Glutamatergic neuron (in vitro differentiated cells): ENCODE measurements around the gene GNE. TPM values are rescaled to one million over a fixed set of nuclear protein-coding genes. Genes with fewer than 3 reads are reported as not detected.
"Not testable (repeated sequence)": the region's sequence is repeated elsewhere in the genome, so short reads cannot be mapped to it uniquely, and the experiment has no call there.

Source experiments
- DNase-seq: peaks from one replicate; pipeline ENCODE4 v3.0.0; 2022
- H3K27ac Mint-ChIP-seq: one replicate; pipeline ENCODE4 v1.8.0; 2020; ENCODE audit warnings: mild to moderate bottlenecking, mixed read lengths, inconsistent platforms; ENCODE audit not compliant: unreplicated experiment
- H3K27me3 Mint-ChIP-seq: one replicate; pipeline ENCODE4 v1.8.0; 2020; ENCODE audit warnings: mild to moderate bottlenecking, moderate library complexity, mixed read lengths, inconsistent platforms; ENCODE audit not compliant: unreplicated experiment
- H3K36me3 Mint-ChIP-seq: one replicate; pipeline ENCODE4 v1.8.0; 2020; ENCODE audit warnings: mild to moderate bottlenecking, mixed read lengths, inconsistent platforms; ENCODE audit not compliant: unreplicated experiment
- H3K4me1 Mint-ChIP-seq: one replicate; pipeline ENCODE4 v1.8.0; 2020; ENCODE audit warnings: mild to moderate bottlenecking, low read depth, mixed read lengths, inconsistent platforms; ENCODE audit not compliant: unreplicated experiment
- H3K4me3 Mint-ChIP-seq: one replicate; pipeline ENCODE4 v1.8.0; 2020; ENCODE audit warnings: mild to moderate bottlenecking, mixed read lengths, inconsistent platforms; ENCODE audit not compliant: unreplicated experiment
- H3K9me3 Mint-ChIP-seq: one replicate; pipeline ENCODE4 v1.8.0; 2020; ENCODE audit warnings: mild to moderate bottlenecking, moderate library complexity, mixed read lengths, inconsistent platforms; ENCODE audit not compliant: unreplicated experiment
- total RNA-seq: library from RNA; stranded (reverse); fragmentation: NEBNext Ultra II Directional; extraction: Animal tissue kit (Norgen Biotek cat#: 25700); gene quantifications from one replicate; pipeline ENCODE4 v1.2.1, GENCODE V29; 2021; ENCODE audit not compliant: unreplicated experiment
- TF ChIP-seq, protein P1 (sequence below): fragments of 200-600 bp; sonication (generic); IDR thresholded peaks from one replicate; pipeline ENCODE4 v1.5.0; 2021; ENCODE audit not compliant: partially characterized antibody, unreplicated experiment

Gene GNE
- total RNA-seq, 1 donor from 2014 or later: 29.2 TPM

DNA sequence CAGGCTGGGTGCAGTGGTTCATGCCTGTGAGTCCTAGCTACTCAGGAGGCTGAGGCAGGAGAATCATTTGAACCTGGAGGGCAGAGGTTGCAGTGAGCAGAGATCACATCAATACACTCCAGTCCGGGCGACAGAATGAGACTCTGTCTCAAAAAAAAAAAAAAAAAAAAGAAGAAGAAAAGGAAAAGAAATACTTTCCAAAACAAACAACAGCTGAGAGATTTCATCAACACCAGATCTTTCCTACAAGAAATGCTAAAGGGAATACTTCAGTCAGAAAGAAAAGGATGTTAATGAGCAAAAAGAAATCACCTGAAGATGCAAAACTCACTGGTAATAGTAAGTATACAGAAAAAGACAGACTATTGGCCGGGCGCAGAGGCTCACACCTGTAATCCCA, 80.7 kb downstream of the GNE start:
- Mint-ChIP-seq H3K4me3 (no peak overlapping the region), H3K27ac (no peak overlapping the region)

DNA sequence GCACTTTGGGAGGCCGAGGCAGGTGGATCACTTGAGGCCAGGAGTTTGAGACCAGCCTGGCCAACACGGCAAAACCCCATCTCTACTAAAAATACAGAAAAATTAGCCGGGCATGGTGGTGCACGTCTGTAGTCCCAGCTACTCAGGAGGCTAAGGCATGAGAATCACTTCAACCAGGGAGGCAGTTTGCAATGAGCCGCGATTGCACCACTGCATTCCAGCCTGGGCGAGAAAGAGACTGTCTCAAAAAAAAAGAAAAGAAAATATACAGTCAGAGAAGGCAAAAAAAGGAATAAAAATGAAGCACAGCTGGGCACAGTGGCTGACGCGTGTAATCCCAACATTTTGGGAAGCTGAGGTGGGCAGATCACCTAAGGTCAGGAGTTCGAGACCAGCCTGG, 81.8 kb downstream of the GNE start:
- H3K27ac Mint-ChIP-seq, DNase-seq, H3K4me1 Mint-ChIP-seq, H3K4me3 Mint-ChIP-seq, H3K36me3 Mint-ChIP-seq, H3K9me3 Mint-ChIP-seq, H3K27me3 Mint-ChIP-seq: not testable (repeated sequence)

More for the DNA sequence above, 80.7 kb downstream of the GNE start:
- H3K27me3 Mint-ChIP-seq: no peaks in the 10 kb centered on the region
- no peaks in the 10 kb centered on the region for H3K36me3 Mint-ChIP-seq
- H3K9me3 Mint-ChIP-seq: peaks cover 2% of the 10 kb centered on the region
- no peak for DNase-seq
- TF ChIP-seq, protein P1, sequence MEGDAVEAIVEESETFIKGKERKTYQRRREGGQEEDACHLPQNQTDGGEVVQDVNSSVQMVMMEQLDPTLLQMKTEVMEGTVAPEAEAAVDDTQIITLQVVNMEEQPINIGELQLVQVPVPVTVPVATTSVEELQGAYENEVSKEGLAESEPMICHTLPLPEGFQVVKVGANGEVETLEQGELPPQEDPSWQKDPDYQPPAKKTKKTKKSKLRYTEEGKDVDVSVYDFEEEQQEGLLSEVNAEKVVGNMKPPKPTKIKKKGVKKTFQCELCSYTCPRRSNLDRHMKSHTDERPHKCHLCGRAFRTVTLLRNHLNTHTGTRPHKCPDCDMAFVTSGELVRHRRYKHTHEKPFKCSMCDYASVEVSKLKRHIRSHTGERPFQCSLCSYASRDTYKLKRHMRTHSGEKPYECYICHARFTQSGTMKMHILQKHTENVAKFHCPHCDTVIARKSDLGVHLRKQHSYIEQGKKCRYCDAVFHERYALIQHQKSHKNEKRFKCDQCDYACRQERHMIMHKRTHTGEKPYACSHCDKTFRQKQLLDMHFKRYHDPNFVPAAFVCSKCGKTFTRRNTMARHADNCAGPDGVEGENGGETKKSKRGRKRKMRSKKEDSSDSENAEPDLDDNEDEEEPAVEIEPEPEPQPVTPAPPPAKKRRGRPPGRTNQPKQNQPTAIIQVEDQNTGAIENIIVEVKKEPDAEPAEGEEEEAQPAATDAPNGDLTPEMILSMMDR: no peak
- no peaks in the 10 kb centered on the region for H3K4me1 Mint-ChIP-seq

DNA sequence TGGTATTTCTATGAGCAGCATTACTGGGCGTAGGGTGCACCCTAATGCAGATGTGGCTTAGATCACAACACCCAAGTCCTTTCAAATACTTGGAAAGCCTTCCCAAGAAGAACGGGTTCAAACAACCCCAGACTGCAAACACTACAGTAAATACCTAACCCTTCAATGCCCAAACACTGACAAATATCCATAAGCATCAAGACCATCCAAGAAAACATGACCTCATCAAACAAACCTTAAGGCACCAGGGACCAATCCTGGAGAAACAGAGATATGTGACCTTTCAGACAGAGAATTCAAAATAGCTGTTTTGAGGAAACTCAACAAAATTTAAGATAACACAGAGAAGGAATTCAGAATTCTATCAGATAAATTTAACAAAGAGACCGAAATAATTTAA, 83.0 kb downstream of the GNE start:
- not testable (repeated sequence) for H3K4me3 Mint-ChIP-seq, H3K27me3 Mint-ChIP-seq, H3K27ac Mint-ChIP-seq, H3K36me3 Mint-ChIP-seq, H3K4me1 Mint-ChIP-seq, DNase-seq, H3K9me3 Mint-ChIP-seq

DNA sequence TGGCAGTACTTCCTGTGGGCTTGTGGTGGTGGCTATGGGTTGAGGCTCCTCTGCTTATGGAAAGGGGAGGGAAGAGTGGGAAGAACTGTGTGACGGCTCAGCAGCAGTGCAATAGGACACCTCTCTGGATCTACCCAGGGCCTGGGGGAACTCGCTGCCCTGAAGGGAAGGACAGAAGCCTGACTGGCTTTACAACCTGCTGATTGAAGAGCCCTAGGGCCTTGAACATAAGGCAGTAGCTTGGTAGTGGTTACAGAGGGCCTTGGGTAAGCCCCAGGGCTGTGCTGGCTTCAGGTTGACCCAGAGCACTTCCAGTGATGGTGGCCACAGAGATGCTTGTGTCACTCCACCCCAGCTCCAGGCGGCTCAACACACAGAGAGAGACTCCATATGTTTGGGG, 83.5 kb downstream of the GNE start:
- H3K36me3 Mint-ChIP-seq: no peaks in the 10 kb centered on the region
- H3K27me3 Mint-ChIP-seq: no peaks in the 10 kb centered on the region
- no peak overlapping the region for H3K4me3 Mint-ChIP-seq
- no peaks in the 10 kb centered on the region for H3K4me1 Mint-ChIP-seq
- DNase-seq: no peak
- H3K9me3 Mint-ChIP-seq: no peaks in the 10 kb centered on the region
- H3K27ac Mint-ChIP-seq: no peak overlapping the region
- TF ChIP-seq, protein P1: no peak

DNA sequence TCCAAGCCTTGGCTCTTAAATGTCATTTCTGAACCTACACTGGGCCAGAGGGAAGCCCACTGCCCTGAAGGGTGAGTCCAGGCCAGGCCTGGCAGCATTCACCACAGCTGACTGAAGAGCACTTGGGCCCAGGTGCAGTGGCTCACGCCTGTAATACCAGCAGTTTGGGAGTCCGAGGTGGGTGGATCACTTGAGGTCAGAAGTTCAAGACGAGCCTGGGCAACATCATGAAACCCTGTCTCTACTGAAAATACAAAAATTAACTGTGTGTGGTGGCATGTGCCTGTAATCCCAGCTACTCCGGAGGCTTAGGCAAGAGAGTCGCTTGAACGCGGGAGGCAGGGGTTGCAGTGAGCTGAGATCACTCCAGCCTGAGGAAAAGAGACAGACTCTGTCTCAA, 84.0 kb downstream of the GNE start:
- Mint-ChIP-seq H3K9me3 (no peaks in the 10 kb centered on the region), H3K4me3 (no peak overlapping the region), H3K4me1 (no peaks in the 10 kb centered on the region), H3K36me3 (no peaks in the 10 kb centered on the region), H3K27ac (no peak overlapping the region), H3K27me3 (no peaks in the 10 kb centered on the region)
- TF ChIP-seq, protein P1: no peak
- DNase-seq: no peak

DNA sequence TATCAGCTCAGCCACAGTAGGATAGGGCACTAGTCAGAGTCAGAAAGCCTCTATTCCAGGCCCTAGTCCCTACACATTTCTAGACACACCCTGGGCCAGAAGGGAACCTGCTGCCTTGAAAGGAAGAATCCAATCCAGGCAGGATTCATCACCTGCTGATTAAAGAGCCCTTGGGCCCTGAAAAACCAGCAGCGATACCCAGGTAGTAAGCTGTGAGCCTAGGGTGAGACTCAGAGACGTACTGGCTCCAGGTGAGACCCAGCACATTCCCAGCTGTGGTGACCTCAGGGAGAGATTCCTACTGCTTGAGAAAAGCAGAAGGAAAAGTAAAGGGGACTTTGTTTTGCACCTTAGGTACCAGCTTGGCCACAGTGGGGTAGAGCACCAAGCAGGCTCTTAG, 84.4 kb downstream of the GNE start:
- Mint-ChIP-seq H3K36me3 (no peaks in the 10 kb centered on the region), H3K9me3 (no peaks in the 10 kb centered on the region), H3K27ac (no peak overlapping the region), H3K4me1 (no peaks in the 10 kb centered on the region), H3K27me3 (no peaks in the 10 kb centered on the region), H3K4me3 (no peak overlapping the region)
- no peak for DNase-seq
- TF ChIP-seq, protein P1: no peak
